ENCODE measurements around the gene ULBP2. TPM values are rescaled to one million over a fixed set of nuclear protein-coding genes. Genes with fewer than 3 reads are reported as not detected.
"Not testable (repeated sequence)": the region's sequence is repeated elsewhere in the genome, so short reads cannot be mapped to it uniquely, and the experiment has no call there.

Gene ULBP2
- total RNA-seq, 1 experiment from 2014 or later, result not detected

- Mint-ChIP-seq H3K4me1 (peaks cover 20 to 25% of the 10 kb centered on the region in 2 experiments), H3K9me3 (no peaks in the 10 kb centered on the region; a peak in 1 of 5 replicates), H3K27ac (no peak overlapping the region), H3K27me3 (ENCODE audit: low read depth) (peaks cover 93% of the 10 kb centered on the region), H3K4me3 (no peak overlapping the region), H3K36me3 (ENCODE audit: insufficient read depth in 1 of 3, low read depth in 3 of 3) (peaks cover 0 to 6% (median 0%) of the 10 kb centered on the region in 3 experiments; a peak in 2 of 7 replicates)
- H2AFZ ChIP-seq (ENCODE audit: low read length), result no peak overlapping the region
- TF ChIP-seq CTCF (conservative IDR thresholded peaks at IDR 0.05), result no peak
- H2BK20ac ChIP-seq (ENCODE audit: low read depth, low read length, poor library complexity, severe bottlenecking), result no peak overlapping the region
- H3K23ac ChIP-seq (ENCODE audit: insufficient read length, low read depth, low read length), result no peak overlapping the region
- H2BK12ac ChIP-seq (ENCODE audit: insufficient read length, low read depth, low read length), result no peak overlapping the region
- H3K9me3 ChIP-seq (ENCODE audit: control insufficient read depth, low read depth, low read length), result no peaks in the 10 kb centered on the region
- H3T11ph ChIP-seq (ENCODE audit: low read length), result no peak overlapping the region
- H4K91ac ChIP-seq (ENCODE audit: insufficient read length, low read depth, low read length), result no peak overlapping the region
- H3K4me1 ChIP-seq (ENCODE audit: insufficient read depth, low read length), result 0 out of 2 replicates have a peak, but pooled peaks cover 2% of the 10 kb centered on the region
- H2BK5ac ChIP-seq (ENCODE audit: insufficient read length, low read length), result no peak overlapping the region
- no peak overlapping the region for H3K9ac ChIP-seq (ENCODE audit: extremely low read depth, insufficient read length, low read length)
- H3K79me2 ChIP-seq (ENCODE audit: insufficient read depth, low read length), result no peaks in the 10 kb centered on the region
- no peak overlapping the region for H4K5ac ChIP-seq (ENCODE audit: insufficient read length, low read depth, low read length)
- peaks cover 14% of the 10 kb centered on the region for H3K23me2 ChIP-seq (ENCODE audit: insufficient read length, low read depth, low read length, poor library complexity, severe bottlenecking)
- H3K18ac ChIP-seq (ENCODE audit: insufficient read length, low read depth, low read length), result no peak overlapping the region
- H3K4ac ChIP-seq (ENCODE audit: low read depth, low read length), result no peak overlapping the region
- H3K27me3 ChIP-seq (ENCODE audit: insufficient read depth, low read length), result peaks cover 53% of the 10 kb centered on the region
- H3K27ac ChIP-seq (ENCODE audit: insufficient read length, low read depth, low read length), result no peak overlapping the region
- H2AK5ac ChIP-seq (ENCODE audit: insufficient read length, low read length), result no peak overlapping the region
- H4K8ac ChIP-seq (replicated peaks; ENCODE audit: insufficient read length, low read depth, low read length), result no peak overlapping the region
- DNase-seq, result no peak
- WGBS (ENCODE audit: extremely low coverage, insufficient read length, low lambda C conversion rate), result no CpG with 5 or more reads among the region's 4 CpGs
- peaks cover 3% of the 10 kb centered on the region for H4K20me1 ChIP-seq (ENCODE audit: control insufficient read depth, insufficient read depth, insufficient read length)
- H3K14ac ChIP-seq (ENCODE audit: insufficient read depth, low read length), result no peak overlapping the region
- no peak overlapping the region for H2BK120ac ChIP-seq (ENCODE audit: low read depth, low read length, poor library complexity, severe bottlenecking)
- no peak overlapping the region for H3K4me2 ChIP-seq (ENCODE audit: insufficient read depth, insufficient read length, low read length)
- no peaks in the 10 kb centered on the region for H3K79me1 ChIP-seq (ENCODE audit: insufficient read depth, low read depth, low read length, poor library complexity, severe bottlenecking)
- H2BK15ac ChIP-seq (ENCODE audit: low read depth, low read length), result no peak overlapping the region
- no peak overlapping the region for H3K56ac ChIP-seq (ENCODE audit: insufficient read length, low read depth, low read length)
Observed at GRCh38 chr6:149967591-149967990, 25.8 kb downstream of the ULBP2 start.

GRCh38 chr6:149967999-149968398 lies 26.2 kb downstream of the ULBP2 start:
- not testable (repeated sequence) for H3K56ac ChIP-seq (ENCODE audit: insufficient read length, low read depth, low read length); H4K91ac ChIP-seq (ENCODE audit: insufficient read length, low read depth, low read length); H2BK12ac ChIP-seq (ENCODE audit: insufficient read length, low read depth, low read length); H4K20me1 ChIP-seq (ENCODE audit: control insufficient read depth, insufficient read depth, insufficient read length); H2AFZ ChIP-seq (ENCODE audit: low read length); H3K79me2 ChIP-seq (ENCODE audit: insufficient read depth, low read length); H3K4me2 ChIP-seq (ENCODE audit: insufficient read depth, insufficient read length, low read length); H3K9ac ChIP-seq (ENCODE audit: extremely low read depth, insufficient read length, low read length); H3K36me3 Mint-ChIP-seq (ENCODE audit: insufficient read depth in 1 of 3, low read depth in 3 of 3); H3K14ac ChIP-seq (ENCODE audit: insufficient read depth, low read length); H2BK15ac ChIP-seq (ENCODE audit: low read depth, low read length); H2BK5ac ChIP-seq (ENCODE audit: insufficient read length, low read length); H2BK120ac ChIP-seq (ENCODE audit: low read depth, low read length, poor library complexity, severe bottlenecking); DNase-seq; H3T11ph ChIP-seq (ENCODE audit: low read length); H3K9me3 ChIP-seq (ENCODE audit: control insufficient read depth, low read depth, low read length); H3K18ac ChIP-seq (ENCODE audit: insufficient read length, low read depth, low read length); H2AK5ac ChIP-seq (ENCODE audit: insufficient read length, low read length); H3K79me1 ChIP-seq (ENCODE audit: insufficient read depth, low read depth, low read length, poor library complexity, severe bottlenecking); H2BK20ac ChIP-seq (ENCODE audit: low read depth, low read length, poor library complexity, severe bottlenecking); H3K9me3 Mint-ChIP-seq; H4K8ac ChIP-seq (replicated peaks; ENCODE audit: insufficient read length, low read depth, low read length); H3K27ac ChIP-seq (ENCODE audit: insufficient read length, low read depth, low read length); H3K27ac Mint-ChIP-seq; H4K5ac ChIP-seq (ENCODE audit: insufficient read length, low read depth, low read length); H3K4ac ChIP-seq (ENCODE audit: low read depth, low read length); H3K4me1 ChIP-seq (ENCODE audit: insufficient read depth, low read length); H3K23ac ChIP-seq (ENCODE audit: insufficient read length, low read depth, low read length); H3K4me3 Mint-ChIP-seq
- Mint-ChIP-seq H3K4me1 (peaks cover 19 to 25% of the 10 kb centered on the region in 2 experiments), H3K27me3 (ENCODE audit: low read depth) (peaks cover 93% of the 10 kb centered on the region)
- Histone ChIP-seq H3K27me3 (ENCODE audit: insufficient read depth, low read length) (peaks cover 49% of the 10 kb centered on the region), H3K23me2 (ENCODE audit: insufficient read length, low read depth, low read length, poor library complexity, severe bottlenecking) (peaks cover 14% of the 10 kb centered on the region)
- WGBS (ENCODE audit: extremely low coverage, insufficient read length, low lambda C conversion rate), result no CpG with 5 or more reads among the region's 2 CpGs

All from H9 (cell line).